Body of pancreas (tissue), 4 donors: ENCODE data around the gene KRT76. TPM values are rescaled to one million over a fixed set of nuclear protein-coding genes. Genes with fewer than 3 reads are reported as not detected.

Source experiments
- ATAC-seq: fragments of 150-250 bp; one replicate; pipeline ENCODE4 v1.9.1; 2016
- DNase-seq, 4 donors: peaks; one replicate each; pipeline ENCODE4 v3.0.0-alpha.2; 2019
- H3K27ac ChIP-seq, 4 donors: fragments of 200-600 bp; sonication (generic); 1 replicate in 3 of 4; 2 replicates in 1 of 4; pipeline versions ENCODE4 v1.5.1 to v1.6.1; 2016 to 2019; ENCODE audit warnings: mild to moderate bottlenecking in 1 of 4, mixed read lengths in 1 of 4, moderate library complexity in 1 of 4
- H3K27me3 ChIP-seq, 2 donors: fragments of 200-600 bp; sonication (generic); one replicate each; pipeline ENCODE4 v1.6.0; 2016; ENCODE audit warnings: mild to moderate bottlenecking in 1 of 2
- H3K36me3 ChIP-seq, 2 donors: fragments of 200-600 bp; sonication (generic); replicated peaks in 1 of 2; 2 replicates each; pipeline ENCODE4 v1.5.1; 2016; ENCODE audit warnings: low read depth in 2 of 2; ENCODE audit not compliant: insufficient read depth in 1 of 2
- H3K4me1 ChIP-seq: fragments of 200-600 bp; sonication (generic); one replicate; pipeline ENCODE4 v1.6.0; 2016
- H3K4me3 ChIP-seq, 2 donors: fragments of 200-600 bp; sonication (generic); 1 replicate in 1 of 2; 2 replicates in 1 of 2; pipeline ENCODE4 v1.5.1; 2016 to 2019
- H3K9me3 ChIP-seq, 3 donors: fragments of 200-600 bp; sonication (generic); 1 replicate in 2 of 3; 2 replicates in 1 of 3; pipeline ENCODE4 v1.5.1; 2016
- POLR2A ChIP-seq, 3 donors: fragments of 450-650 bp; IDR thresholded peaks; one replicate each; pipeline ENCODE4 v1.6.1; 2016; ENCODE audit warnings: antibody characterized with exemption in 3 of 3, mild to moderate bottlenecking in 2 of 3
- WGBS, 2 donors: methylation state at CpG; one replicate each; pipeline ENCODE4 v1.1.5; 2017; 5-methylcytosine and 5-hydroxymethylcytosine counted together
- intact Hi-C: fragments of 100-400 bp; cut with DNase I; formaldehyde crosslinking; loops from one replicate; pipeline ENCODE4 v1.15.1; 2023
- total RNA-seq, 2 donors: library from RNA; depleted of rRNA; stranded (reverse); fragments of >200 nt; gene quantifications; one replicate each; pipeline ENCODE4 v1.1.0, GENCODE V29; 2016
- TF ChIP-seq, protein P1 (sequence below), 7 experiments: fragments of 450-650 bp in 4 of 7; fragments of 200-600 bp in 3 of 7; sonication (generic) in 3 of 7; IDR thresholded peaks; one replicate each; pipeline ENCODE4 v1.5.1; 2016 to 2019; ENCODE audit warnings: antibody characterized with exemption in 7 of 7

The KRT76 gene
- total RNA-seq, 2 donors from 2014 or later, result not detected

DNA sequence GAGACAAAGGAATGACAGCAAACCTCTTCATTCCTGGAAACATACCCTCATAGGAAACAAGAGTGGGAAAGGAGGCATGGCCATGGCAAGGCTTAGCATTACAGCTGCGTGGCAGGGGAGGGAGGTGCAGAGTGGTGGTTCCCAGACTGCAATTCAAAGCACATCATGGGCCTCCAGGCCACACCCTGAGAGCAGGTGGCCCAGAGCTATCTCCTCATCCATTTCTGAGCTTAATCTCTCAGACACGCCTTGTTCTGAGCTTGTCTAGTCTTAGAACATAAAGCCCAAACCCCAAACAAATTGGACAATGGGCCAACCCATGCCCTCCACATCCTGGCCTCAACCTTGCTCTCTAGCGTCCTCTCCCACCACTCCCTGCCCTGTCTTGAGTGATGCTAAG is 24.6 kb upstream of the KRT76 start:
- Histone ChIP-seq H3K27me3 (no peaks in the 10 kb centered on the region), H3K9me3 (no peaks in the 10 kb centered on the region), H3K4me3 (no peak overlapping the region), H3K36me3 (no peaks in the 10 kb centered on the region), H3K27ac (no peak overlapping the region), H3K4me1 (peaks cover 9% of the 10 kb centered on the region)
- no peak for ATAC-seq
- intact Hi-C loops, result no loop called here
- 61 to 65% methylated on average over 3 of the region's 3 CpGs for WGBS, 2 donors
- TF ChIP-seq, protein P1, sequence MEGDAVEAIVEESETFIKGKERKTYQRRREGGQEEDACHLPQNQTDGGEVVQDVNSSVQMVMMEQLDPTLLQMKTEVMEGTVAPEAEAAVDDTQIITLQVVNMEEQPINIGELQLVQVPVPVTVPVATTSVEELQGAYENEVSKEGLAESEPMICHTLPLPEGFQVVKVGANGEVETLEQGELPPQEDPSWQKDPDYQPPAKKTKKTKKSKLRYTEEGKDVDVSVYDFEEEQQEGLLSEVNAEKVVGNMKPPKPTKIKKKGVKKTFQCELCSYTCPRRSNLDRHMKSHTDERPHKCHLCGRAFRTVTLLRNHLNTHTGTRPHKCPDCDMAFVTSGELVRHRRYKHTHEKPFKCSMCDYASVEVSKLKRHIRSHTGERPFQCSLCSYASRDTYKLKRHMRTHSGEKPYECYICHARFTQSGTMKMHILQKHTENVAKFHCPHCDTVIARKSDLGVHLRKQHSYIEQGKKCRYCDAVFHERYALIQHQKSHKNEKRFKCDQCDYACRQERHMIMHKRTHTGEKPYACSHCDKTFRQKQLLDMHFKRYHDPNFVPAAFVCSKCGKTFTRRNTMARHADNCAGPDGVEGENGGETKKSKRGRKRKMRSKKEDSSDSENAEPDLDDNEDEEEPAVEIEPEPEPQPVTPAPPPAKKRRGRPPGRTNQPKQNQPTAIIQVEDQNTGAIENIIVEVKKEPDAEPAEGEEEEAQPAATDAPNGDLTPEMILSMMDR (IDR thresholded peaks at IDR 0.05), result no peak
- TF ChIP-seq POLR2A (IDR thresholded peaks at IDR 0.05), result no peak
- no peak for DNase-seq

DNA sequence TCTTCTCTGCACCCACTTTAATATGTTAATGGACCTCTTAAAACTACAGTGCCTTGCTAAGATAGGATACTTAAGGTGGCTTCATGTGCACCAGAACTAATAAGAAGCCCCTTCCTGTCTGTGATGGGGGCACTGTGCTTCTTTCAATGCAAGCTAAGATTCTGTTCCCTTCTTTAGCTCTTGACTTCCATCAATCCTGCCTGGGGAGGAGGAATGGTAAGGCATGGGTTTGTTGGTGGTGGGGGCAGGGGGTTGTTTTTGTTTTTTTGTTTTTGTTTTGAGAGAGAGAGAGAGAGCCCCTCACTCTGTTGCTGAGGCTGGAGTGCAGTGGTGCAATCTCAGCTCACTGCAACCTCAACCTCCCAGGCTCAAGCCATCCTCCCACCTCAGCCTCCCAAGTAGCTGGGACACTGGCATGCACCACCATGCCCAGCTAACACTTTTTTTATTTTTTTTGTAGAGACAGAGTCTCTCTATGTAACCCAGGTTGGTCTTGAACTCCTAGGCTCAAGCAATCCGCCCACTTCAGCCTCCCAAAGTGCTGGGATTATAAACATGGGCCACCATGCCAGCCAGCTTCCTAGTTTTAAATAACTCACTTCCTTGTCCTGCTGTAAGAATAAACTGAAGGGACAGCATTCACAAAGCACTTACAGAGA is 23.2 kb upstream of the KRT76 start:
- TF ChIP-seq POLR2A (IDR thresholded peaks at IDR 0.05), result no peak
- TF ChIP-seq, protein P1 (IDR thresholded peaks at IDR 0.05), result no peak
- no peak for ATAC-seq
- Histone ChIP-seq H3K9me3 (no peaks in the 10 kb centered on the region), H3K36me3 (no peaks in the 10 kb centered on the region), H3K27me3 (no peaks in the 10 kb centered on the region), H3K27ac (no peak overlapping the region), H3K4me1 (peaks cover 9% of the 10 kb centered on the region), H3K4me3 (no peak overlapping the region)
- intact Hi-C loops, result no loop called here
- 68 to 77% methylated on average over 1 of the region's 1 CpG for WGBS, 2 donors
- DNase-seq, result no peak

DNA sequence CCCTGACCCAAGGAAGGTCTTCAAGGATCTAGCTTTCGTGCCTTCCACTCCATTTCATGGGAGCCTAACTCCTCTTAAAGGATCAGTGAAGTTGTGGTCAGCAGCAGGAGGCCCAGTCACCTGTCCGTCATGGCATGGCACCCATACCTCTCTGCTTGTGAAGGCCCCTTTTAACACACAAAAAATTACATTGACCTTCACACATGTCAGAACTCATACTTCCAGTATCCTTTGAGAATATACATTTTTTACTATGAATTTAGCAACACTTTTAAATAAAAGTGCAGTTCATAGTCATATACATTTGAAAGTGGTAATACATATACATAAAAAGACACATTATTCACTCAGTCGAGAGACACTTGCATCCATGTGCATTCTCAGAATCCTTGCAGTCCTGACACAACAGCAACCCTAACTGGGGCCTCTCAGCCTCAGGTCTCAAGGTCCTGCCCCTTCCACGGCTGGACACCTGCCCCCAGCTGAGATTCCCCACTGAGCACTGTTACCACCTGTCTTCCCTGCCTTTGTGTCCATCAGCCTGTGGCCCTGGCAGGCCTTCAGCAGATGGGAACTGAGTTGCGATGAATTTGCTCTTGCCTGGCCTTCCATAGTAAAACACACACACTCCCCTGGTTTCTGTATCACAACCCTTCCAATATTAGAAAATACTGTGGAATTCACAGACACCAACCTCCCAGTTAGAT is 22.5 kb upstream of the KRT76 start:
- Histone ChIP-seq H3K27ac (no peak overlapping the region), H3K4me1 (peaks cover 9% of the 10 kb centered on the region), H3K9me3 (no peaks in the 10 kb centered on the region)

DNA sequence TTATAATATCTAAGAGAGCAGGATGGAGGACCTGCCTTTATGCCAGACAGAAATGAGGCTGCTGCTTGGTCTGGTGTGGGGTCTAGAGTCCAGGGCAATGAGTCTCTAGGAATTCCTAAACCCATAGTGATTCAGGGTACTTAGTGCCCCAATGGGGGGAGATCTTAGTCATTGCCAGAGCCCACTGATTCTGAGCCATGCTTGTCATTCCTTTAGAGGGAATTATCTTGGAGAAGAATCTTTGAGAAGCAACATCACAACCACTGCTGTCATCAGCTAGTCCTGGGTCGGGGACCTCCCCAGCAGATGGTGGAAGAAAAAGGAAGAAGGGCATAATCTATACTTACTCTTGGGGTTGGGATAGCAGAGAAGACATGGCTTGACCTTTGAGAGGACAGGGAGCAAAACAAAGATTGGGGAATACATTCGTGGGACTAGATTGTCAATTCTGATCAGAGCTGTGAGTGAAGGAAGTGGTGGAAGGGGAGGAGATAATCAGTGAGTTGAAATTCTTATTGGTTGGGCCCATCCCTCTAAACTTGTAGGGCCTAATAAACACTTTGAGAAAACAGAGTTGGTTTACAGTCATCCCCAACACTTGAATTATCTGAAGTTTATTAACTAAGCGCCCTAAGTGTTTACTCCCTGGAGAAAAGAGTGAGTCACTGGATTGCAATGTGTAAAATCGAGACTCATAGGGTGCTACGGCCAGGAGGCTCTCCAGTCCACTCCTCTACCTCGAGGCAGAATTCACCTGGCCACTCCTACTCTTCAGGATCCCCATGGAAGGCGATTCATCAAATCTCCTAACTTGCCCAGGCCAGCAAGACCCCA is 21.7 kb upstream of the KRT76 start:
- Histone ChIP-seq H3K27me3 (no peaks in the 10 kb centered on the region), H3K27ac (no peak overlapping the region), H3K4me3 (no peak overlapping the region), H3K9me3 (no peaks in the 10 kb centered on the region), H3K4me1 (peaks cover 9% of the 10 kb centered on the region), H3K36me3 (no peaks in the 10 kb centered on the region)
- no peak for TF ChIP-seq POLR2A (IDR thresholded peaks at IDR 0.05)
- TF ChIP-seq, protein P1 (IDR thresholded peaks at IDR 0.05), result no peak
- intact Hi-C loops, result no loop called here
- ATAC-seq (no peak), DNase-seq (no peak)
- WGBS, 2 donors, result 49 to 62% methylated on average over 7 of the region's 7 CpGs

More for the DNA sequence above, 22.5 kb upstream of the KRT76 start:
- Histone ChIP-seq H3K36me3 (no peaks in the 10 kb centered on the region), H3K27me3 (no peaks in the 10 kb centered on the region), H3K4me3 (no peak overlapping the region)
- ATAC-seq (no peak), DNase-seq (no peak)
- intact Hi-C loops, result no loop called here
- TF ChIP-seq, protein P1 (IDR thresholded peaks at IDR 0.05), result no peak
- TF ChIP-seq POLR2A (IDR thresholded peaks at IDR 0.05), result no peak
- WGBS, 2 donors, result 92% methylated on average over 5 of the region's 5 CpGs
